HFF-Myc (cell line): ENCODE measurements around the gene MIEF2.

ENCODE experiments used
- DNase-seq: peaks from one replicate; pipeline ENCODE4 v3.0.0-alpha.2; 2011; ENCODE audit warnings: low read depth; ENCODE audit errors: extremely low read depth
- H3K4me3 ChIP-seq: replicated peaks from 2 replicates; pipeline ENCODE4 v1.5.1; 2011; ENCODE audit warnings: low read depth, mild to moderate bottlenecking, control low read depth, low read length
- TF ChIP-seq, protein P1 (sequence below): IDR thresholded peaks from 2 replicates; pipeline ENCODE4 v1.5.1; 2012; ENCODE audit warnings: mild to moderate bottlenecking, low read depth, low read length, control low read depth; ENCODE audit errors: missing control alignments

The MIEF2 gene

GRCh38 chr17:18245038-18245776, 15.3 kb upstream of the MIEF2 start:
- DNase-seq = no peak
- TF ChIP-seq, protein P1, sequence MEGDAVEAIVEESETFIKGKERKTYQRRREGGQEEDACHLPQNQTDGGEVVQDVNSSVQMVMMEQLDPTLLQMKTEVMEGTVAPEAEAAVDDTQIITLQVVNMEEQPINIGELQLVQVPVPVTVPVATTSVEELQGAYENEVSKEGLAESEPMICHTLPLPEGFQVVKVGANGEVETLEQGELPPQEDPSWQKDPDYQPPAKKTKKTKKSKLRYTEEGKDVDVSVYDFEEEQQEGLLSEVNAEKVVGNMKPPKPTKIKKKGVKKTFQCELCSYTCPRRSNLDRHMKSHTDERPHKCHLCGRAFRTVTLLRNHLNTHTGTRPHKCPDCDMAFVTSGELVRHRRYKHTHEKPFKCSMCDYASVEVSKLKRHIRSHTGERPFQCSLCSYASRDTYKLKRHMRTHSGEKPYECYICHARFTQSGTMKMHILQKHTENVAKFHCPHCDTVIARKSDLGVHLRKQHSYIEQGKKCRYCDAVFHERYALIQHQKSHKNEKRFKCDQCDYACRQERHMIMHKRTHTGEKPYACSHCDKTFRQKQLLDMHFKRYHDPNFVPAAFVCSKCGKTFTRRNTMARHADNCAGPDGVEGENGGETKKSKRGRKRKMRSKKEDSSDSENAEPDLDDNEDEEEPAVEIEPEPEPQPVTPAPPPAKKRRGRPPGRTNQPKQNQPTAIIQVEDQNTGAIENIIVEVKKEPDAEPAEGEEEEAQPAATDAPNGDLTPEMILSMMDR = no peak
- H3K4me3 ChIP-seq = no peak overlapping the region

DNA sequence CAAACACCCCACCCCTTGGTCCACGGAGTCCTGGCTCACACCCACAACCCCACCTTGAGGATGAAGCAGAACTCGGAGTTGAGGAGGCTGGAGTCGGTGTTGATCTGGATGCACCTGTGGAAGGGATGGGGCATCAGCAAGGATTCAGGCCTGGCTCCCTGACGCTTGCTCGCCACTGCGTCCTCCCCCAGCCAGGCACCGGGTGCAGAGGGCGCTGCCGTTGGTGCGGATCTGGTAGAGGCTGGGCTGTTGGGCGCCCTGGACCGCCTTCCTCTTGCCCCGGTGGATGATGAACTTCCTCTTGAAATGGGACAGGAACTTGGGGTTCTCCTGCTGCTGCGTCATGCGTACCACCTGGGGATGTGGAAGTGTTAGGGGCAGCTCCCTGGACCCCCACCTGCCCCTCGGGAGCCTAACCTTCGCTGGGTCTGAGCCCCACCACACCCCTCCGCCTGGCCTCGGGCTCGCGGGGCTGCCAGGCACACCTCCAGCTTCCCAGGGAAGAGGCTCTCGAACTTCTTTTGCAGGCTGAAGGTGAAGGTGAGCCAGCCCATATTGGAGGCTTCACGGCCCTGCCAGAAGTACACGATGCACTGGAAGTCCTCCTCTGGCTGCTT, 14.2 kb upstream of the MIEF2 start:
- no peak overlapping the region for H3K4me3 ChIP-seq
- no peak for DNase-seq
- TF ChIP-seq, protein P1 = no peak

- no peak overlapping the region for H3K4me3 ChIP-seq
- TF ChIP-seq, protein P1 = no peak
- no peak for DNase-seq
Observed at GRCh38 chr17:18246880-18247612, 13.4 kb upstream of the MIEF2 start.

DNA sequence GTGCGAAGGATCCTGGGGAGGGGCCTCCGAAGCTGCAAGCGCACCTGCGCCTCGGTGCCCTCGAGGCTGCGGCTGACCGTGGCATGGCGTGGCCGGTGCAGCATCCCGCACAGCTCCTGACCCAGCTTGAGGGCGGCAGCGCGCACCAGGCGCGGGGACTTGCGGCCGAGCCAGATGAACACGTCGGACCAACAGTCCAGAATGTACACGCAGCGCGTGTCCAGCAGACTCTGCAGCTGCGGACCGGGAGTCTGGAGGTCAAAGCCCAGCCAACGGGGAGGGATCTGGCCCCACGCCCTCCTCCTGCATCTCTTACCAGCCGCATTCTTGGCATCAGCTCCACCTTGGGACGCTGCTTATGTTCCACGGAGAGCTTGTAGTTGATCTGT, 12.9 kb upstream of the MIEF2 start:
- TF ChIP-seq, protein P1 = no peak
- no peak overlapping the region for H3K4me3 ChIP-seq
- DNase-seq = no peak

DNA sequence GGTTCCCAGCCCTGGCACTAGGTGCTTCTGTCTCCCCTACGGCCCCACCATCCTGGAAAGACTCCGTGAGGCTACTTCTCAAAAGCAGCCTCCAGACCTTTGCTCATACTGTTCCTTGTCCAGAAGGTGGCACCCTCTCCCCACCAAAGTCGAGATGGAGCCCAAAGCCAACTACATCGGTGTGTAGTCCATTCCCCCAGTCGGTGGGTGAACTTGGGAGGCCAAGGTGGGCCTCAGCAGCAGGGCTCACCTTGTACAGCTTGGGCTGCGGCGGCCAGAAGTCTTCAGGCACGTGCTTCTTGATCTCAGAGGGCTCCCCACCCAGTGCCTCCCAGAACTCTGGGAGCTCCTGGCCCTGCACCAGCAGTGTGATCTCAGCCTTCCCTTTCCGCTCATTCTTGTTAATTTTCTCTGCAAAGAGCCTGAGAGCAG, 12.1 kb upstream of the MIEF2 start:
- TF ChIP-seq, protein P1 = peak; percentile 70
- no peak overlapping the region for H3K4me3 ChIP-seq
- DNase-seq = peak; percentile 42

- DNase-seq = no peak
- TF ChIP-seq, protein P1 = no peak
- no peak overlapping the region for H3K4me3 ChIP-seq
Observed at GRCh38 chr17:18248811-18249210, 11.7 kb upstream of the MIEF2 start.
